ENCODE data around the gene C16orf90.

- TF ChIP-seq CTCF (conservative IDR thresholded peaks at IDR 0.05; ENCODE audit: low read depth, low read length) (no peak), EZH2phosphoT487 (IDR thresholded peaks at IDR 0.05; ENCODE audit: borderline replicate concordance, low read length) (no peak)
These were observed 16.2 kb upstream of the C16orf90 start for GRCh38 chr16:3511286-3512180.

Measured in PC-3 (cell line).